Measurements from ENCODE around the gene PDE6G. TPM values are rescaled to one million over a fixed set of nuclear protein-coding genes. Genes with fewer than 3 reads are reported as not detected.

The PDE6G gene
- total and polyA plus RNA-seq, 2 of the 4 experiments (the other 2 are of a cell fraction) = 2.7 TPM; not detected in 1

DNA sequence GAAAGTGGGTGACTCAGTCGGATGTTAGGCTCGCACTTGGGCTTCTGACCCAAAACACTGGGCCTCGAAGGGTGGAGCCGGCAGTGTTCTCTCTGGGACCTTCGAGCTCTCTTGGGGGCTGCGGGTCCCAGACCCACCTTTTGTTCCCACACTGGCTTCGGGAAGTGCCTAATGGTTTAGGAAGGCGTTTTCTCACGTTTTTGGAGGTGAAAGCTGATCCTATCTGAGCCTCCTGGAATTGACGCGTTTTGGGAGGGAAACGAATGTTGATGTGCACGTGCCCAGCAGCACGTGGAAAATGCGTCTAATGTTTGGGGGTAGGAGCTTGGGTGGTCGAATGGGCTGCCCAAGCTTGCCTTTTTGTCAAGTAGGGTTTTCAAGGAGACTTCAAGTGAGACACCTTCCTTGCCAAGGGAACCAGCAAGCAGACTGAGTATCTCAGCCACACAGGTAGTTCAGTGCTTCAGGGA is 28.1 kb upstream of the PDE6G start (continued):
- peak; percentile 73 for TF ChIP-seq FOS (IDR thresholded peaks at IDR 0.05; ENCODE audit: low read depth, low read length)

DNA sequence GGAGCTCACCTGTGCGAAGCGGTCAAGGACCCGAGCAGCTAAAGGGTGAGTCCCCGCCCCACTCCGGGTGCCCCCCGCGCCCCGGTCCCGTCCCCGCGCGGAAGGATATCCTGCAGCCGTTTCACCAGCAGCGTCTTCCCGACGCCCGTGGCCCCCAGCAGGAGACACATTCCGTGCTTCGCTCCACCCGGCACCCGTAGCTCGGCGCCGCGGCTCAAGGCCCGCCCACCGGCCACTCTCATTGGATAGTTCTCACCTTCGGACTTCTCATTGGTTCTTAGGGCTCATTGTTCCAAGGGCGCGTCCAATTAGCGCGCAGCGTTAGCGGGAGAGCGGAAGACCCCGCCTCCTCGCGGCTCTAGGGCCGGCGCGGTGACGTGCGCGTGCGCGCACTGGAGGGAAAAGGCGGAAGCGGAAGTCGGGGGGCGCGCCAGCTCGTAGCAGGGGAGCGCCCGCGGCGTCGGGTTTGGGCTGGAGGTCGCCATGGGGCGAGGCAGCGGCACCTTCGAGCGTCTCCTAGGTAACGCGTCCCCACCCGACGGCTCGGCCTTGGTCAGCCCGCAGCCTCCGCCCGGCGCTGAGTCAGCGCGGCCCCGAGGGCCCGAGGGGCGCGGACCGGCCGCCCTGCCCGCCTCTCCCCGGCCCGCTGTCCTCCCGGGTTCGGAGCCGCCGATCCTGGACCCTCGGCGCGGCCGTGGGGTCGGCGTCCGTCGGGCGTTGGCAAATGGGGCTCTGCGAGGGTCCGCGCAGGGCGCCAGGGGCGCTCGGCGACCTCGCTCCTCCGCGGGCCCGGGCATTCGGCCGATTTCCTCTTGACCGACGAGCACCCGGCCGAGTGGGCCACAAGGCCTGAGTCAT is 27.5 kb upstream of the PDE6G start, which contains the start of the genes ARL16 and HGS:
Gene ARL16 (minus strand): TSS at position 214 of the 858 bp plus-strand sequence. CDS start 44 bp downstream, at position 170.
Gene HGS (plus strand): TSS at position 428 of the 858 bp plus-strand sequence. CDS start 56 bp downstream, at position 484.
- ChIA-PET CTCF (no interaction called here), POLR2A (ENCODE audit: unreplicated experiment) (interaction anchor here (0.6 to 0.7 kb wide), 2 partner anchors 24 to 206 kb away, joined by 3 to 8 read pairs; no protein-coding TSS in a partner anchor)
- Histone ChIP-seq H3K4ac (ENCODE audit: low read depth, low read length) (peak within 1 kb of the TSS; percentile 82), H3K4me2 (ENCODE audit: low read depth, low read length) (peak within 1 kb of the TSS; percentile 99), H3K9me1 (ENCODE audit: insufficient read depth, low read length) (peaks cover 6% of the 10 kb centered on the region; the same call in 1 of the 2 replicates), H2BK5ac (ENCODE audit: low read depth, low read length, poor library complexity, severe bottlenecking) (peak within 1 kb of the TSS; percentile 75), H3K18ac (ENCODE audit: low read depth, low read length) (peak within 1 kb of the TSS; percentile 56), H2AK5ac (ENCODE audit: low read depth, low read length) (peak within 1 kb of the TSS; percentile 99), H3K9ac (ENCODE audit: low read depth, low read length) (peak within 1 kb of the TSS; percentile 90), H3K27me3 (ENCODE audit: control insufficient read depth, insufficient read depth, low read length) (no peaks in the 10 kb centered on the region), H4K91ac (ENCODE audit: insufficient read depth, low read depth, low read length) (peak within 1 kb of the TSS; percentile 85), H3K23ac (ENCODE audit: low read depth, low read length) (peak within 1 kb of the TSS; percentile 98), H2BK20ac (ENCODE audit: low read depth, low read length) (no peak within 1 kb of the TSS), H4K20me1 (ENCODE audit: insufficient read depth, low read length) (peaks cover 49% of the 10 kb centered on the region), H4K5ac (ENCODE audit: low read depth, low read length) (peak within 1 kb of the TSS; percentile 72), H3K36me3 (ENCODE audit: control insufficient read depth, insufficient read depth, low read length) (peaks cover 35% of the 10 kb centered on the region), H3K79me1 (ENCODE audit: low read depth in 1 of 2, low read length in 2 of 2) (peaks cover 17 to 78% of the 10 kb centered on the region in 2 experiments; a peak in 3 of 4 replicates), H3K56ac (ENCODE audit: extremely low read depth, insufficient read depth, low read length) (peak within 1 kb of the TSS; percentile 64), H2AK9ac (replicated peaks; ENCODE audit: low read depth, low read length, poor library complexity) (peak within 1 kb of the TSS; percentile 97), H3K27ac (ENCODE audit: insufficient read depth, low read length) (peak within 1 kb of the TSS; percentile 81), H3K9me3 (ENCODE audit: control insufficient read depth, insufficient read depth, low read length) (no peaks in the 10 kb centered on the region), H3K4me1 (ENCODE audit: control insufficient read depth, insufficient read depth, low read length) (peaks cover 10% of the 10 kb centered on the region), H2AFZ (replicated peaks; ENCODE audit: low read length, poor library complexity) (peak within 1 kb of the TSS; percentile 87), H3K4me3 (ENCODE audit: insufficient read depth, low read depth, low read length) (peak within 1 kb of the TSS; percentile 68), H2BK120ac (ENCODE audit: low read depth, low read length) (peak within 1 kb of the TSS; percentile 21; the same call in 1 of the 2 replicates), H3K14ac (replicated peaks; ENCODE audit: low read depth, low read length) (peak within 1 kb of the TSS; percentile 79), H4K8ac (ENCODE audit: low read depth in 2 of 2, low read length in 2 of 2) (peak within 1 kb of the TSS; percentile 80 to 95), H2BK15ac (ENCODE audit: low read depth, low read length) (no peak within 1 kb of the TSS; the same call in 2 of the 3 replicates)
- BruUV-seq (replicated peaks) = no TSS peak
- DNase-seq (peak; percentile 99), ATAC-seq (ENCODE audit: low read depth) (peak; percentile 96)
- intact Hi-C loops (cut with micrococcal nuclease) = no loop called here
- dilution Hi-C loops (cut with HindIII; ENCODE audit: low sequenced_read_pairs, unreplicated experiment) = no loop called here
- in situ Hi-C loops (cut with MboI; ENCODE audit: low sequenced_read_pairs) = no loop called here
- 1% methylated on average over 91 of the region's 112 CpGs; no CpG with 5 or more reads in 1 of the 2 experiments for WGBS, 2 experiments (ENCODE audit: extremely low coverage in 2 of 2, insufficient read length in 1 of 2)
- TF ChIP-seq, protein P1, sequence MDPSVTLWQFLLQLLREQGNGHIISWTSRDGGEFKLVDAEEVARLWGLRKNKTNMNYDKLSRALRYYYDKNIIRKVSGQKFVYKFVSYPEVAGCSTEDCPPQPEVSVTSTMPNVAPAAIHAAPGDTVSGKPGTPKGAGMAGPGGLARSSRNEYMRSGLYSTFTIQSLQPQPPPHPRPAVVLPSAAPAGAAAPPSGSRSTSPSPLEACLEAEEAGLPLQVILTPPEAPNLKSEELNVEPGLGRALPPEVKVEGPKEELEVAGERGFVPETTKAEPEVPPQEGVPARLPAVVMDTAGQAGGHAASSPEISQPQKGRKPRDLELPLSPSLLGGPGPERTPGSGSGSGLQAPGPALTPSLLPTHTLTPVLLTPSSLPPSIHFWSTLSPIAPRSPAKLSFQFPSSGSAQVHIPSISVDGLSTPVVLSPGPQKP (IDR thresholded peaks at IDR 0.05; ENCODE audit: borderline replicate concordance, low read depth, low read length) = no peak
- TF ChIP-seq MAZ (IDR thresholded peaks at IDR 0.05; ENCODE audit: borderline replicate concordance, low read depth, low read length) = peak; percentile 96
- peak; percentile 43; the same call in 1 of the 2 replicates for TF ChIP-seq BHLHE40 (IDR thresholded peaks at IDR 0.05; ENCODE audit: low read depth, low read length)
- TF ChIP-seq NFE2L2 (IDR thresholded peaks at IDR 0.05; ENCODE audit: low read depth, low read length) = peak; percentile 71; the same call in 1 of the 2 replicates
- peak; percentile 92 for TF ChIP-seq POLR2A (IDR thresholded peaks at IDR 0.05; ENCODE audit: low read depth, low read length)
- no peak for TF ChIP-seq RCOR1 (IDR thresholded peaks at IDR 0.05; ENCODE audit: insufficient replicate concordance, low read length)
- 0 out of 2 replicates have a peak, but pooled peaks have one; percentile 9 for TF ChIP-seq RFX5 (IDR thresholded peaks at IDR 0.05; ENCODE audit: low read depth, low read length)
- peak; percentile 56; the same call in 1 of the 2 replicates for TF ChIP-seq FOS (IDR thresholded peaks at IDR 0.05; ENCODE audit: low read depth, low read length)
